GM19238 (cell line): Measurements from ENCODE around the gene CD37.
A peak's percentile ranks its signal among the peaks of the same experiment; 100 is the strongest.
"Not testable (repeated sequence)": the region's sequence is repeated elsewhere in the genome, so short reads cannot be mapped to it uniquely, and the experiment has no call there.

Experiments used
- DNase-seq: peaks from one replicate; pipeline ENCODE4 v3.0.0; 2011; ENCODE audit warnings: low spot score; ENCODE audit not compliant: insufficient read length

The CD37 gene

GRCh38 chr19:49328741-49329140, 6.5 kb upstream of the CD37 start:
- no peak for DNase-seq

- not testable (repeated sequence) for DNase-seq
These were observed 4.0 kb upstream of the CD37 start for GRCh38 chr19:49331187-49331586.

DNA sequence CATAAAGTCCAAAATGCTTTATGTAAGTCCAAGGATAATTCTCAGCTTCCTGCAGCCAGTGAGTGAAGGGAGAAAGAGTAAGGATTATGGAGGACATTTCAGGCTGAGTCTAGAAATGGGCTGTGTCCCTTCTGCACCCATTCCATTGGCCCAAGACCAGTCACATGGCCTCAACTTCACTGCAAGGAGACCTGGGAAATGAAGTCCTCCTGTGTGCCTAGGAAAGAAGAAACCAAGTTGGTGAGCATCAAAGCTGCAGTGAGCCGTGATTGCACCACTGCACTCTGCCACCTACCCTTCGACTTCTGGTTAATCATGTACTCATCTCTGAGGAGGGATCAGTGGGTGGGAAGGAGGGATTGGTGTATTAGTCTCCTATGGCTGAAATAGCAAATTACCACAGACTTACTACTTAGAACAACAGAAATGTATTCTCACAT, 3.6 kb upstream of the CD37 start:
- peak; percentile 63 for DNase-seq

GRCh38 chr19:49332691-49333417, 2.4 kb upstream of the CD37 start:
- DNase-seq, result not testable (repeated sequence)

DNA sequence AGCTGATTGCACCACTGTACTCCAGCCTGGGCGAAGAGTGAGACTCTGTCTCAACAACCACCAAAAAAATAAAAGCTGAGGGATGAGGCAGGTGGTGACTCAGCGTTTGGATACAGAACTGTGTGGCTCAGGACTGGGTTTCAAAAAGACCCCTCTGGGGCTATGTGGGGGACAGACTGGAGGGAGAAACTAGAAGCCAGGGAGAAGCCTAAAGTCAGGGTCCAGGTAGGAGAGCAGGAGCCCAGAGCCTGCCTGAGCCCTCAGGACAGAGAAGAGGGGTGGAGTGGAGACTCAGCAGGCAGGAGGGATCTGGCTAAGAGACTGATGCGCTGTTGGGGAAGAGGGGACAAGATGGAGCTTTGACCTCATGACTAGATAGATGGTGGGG, 1.8 kb upstream of the CD37 start:
- DNase-seq, result no peak

DNA sequence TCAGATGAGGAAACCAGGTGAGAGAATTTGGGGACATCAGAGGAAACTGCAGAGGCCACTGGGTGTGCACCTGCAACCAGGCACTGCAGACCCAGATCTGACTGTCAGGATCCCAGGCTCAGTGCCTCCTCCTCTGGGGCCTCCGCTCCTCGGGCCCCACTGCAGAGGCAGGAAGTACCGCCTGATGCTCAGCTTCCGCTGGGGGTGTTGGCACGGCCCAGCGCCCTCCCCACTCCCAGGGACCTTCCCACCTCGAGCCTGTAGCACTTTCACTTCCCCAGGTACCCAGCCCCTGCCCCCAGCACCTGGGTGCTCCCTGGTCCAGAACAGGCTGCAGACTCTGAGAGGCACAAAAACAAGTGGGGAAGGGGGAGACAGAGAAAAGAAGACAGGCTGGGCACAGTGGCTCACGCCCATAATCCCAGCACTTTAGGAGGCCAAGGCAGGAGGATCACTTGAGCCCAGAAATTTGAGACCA, 1.4 kb upstream of the CD37 start:
- DNase-seq, result peak; percentile 67

GRCh38 chr19:49335784-49336481, 727 bp downstream of the CD37 start:
- no peak for DNase-seq

- no peak for DNase-seq
These were observed 1.5 kb downstream of the CD37 start for GRCh38 chr19:49336482-49337266.

DNA sequence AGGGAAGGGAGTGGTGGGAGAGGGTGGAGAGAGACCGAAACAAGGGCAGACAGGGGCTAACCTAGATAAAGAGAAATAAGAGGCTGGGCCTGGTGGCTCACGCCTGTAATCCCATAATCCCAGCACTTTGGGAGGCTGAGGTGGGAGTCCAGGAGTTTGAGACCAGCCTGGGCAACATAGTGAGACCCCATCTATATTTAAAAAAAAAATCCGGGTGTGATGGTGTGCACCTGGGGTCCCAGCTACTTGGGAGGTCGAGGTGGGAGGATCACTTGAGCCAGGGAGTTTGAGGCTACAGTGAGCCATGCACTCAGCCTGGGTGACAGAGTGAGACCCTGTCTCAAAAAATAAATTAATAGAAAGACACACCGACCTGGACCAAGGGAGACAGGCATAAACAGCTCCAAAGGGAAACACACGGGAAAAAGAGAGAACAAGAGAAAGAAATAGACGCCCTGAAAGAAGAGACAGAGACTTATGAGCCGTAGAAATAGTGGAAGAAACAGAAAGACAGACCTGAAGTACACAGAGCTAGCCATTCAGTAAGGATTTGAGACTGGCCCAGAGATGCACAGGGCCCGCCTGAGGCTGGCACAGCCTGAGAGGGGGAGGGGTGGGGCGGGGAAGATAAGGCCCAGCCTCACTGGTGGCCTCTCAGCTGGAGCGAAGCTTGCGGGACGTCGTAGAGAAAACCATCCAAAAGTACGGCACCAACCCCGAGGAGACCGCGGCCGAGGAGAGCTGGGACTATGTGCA, 2.2 kb downstream of the CD37 start:
- no peak for DNase-seq

DNA sequence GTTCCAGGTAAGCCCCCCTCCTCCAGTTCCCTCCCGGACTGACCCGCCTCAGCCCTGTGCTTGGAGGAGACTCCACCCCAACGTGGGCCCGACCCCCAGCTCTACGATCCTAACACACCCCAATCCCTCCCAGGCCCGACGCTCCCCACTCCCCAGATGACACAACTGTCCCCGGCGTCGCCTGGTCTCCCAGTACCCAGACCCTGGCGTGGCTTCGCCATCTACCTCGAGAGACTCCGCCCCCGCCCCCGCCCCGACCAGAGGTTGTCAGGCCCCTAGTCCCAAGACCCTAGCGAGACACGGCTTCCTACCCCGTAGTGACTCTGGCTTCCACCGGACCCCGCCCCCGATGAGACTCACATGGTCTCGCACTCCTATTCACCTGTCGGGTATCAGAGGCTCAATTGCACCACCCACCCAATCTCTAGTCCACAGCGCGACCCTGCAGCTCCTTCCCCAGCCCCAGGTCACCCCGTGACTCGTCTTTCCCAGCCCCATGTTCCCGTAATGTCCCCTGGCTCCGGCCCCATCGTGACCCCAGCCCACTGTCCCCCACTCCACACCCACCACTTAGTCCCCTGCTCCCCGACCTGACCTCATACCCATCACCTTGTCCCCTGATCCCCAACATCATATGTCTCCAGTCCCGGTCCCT, 2.9 kb downstream of the CD37 start:
- no peak for DNase-seq

DNA sequence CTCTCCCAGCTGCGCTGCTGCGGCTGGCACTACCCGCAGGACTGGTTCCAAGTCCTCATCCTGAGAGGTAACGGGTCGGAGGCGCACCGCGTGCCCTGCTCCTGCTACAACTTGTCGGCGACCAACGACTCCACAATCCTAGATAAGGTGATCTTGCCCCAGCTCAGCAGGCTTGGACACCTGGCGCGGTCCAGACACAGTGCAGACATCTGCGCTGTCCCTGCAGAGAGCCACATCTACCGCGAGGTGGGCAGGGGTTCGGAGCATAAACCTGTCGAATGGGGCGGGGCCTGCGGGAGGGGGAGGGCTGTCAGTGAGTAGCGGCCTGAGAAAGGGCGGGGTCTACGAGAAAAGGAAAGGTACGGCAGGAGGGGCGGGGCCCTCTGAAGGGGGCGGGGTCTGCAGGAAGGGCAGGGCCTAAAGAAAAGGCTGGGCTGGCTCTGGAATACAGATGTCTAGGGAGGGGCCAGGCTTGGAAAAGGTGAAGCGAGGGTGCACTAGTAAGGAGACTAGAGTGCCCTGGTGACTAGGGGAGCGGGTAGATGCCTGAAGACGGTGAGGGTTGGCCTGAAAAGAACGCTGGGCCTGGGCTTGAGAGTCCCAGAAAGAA, 3.6 kb downstream of the CD37 start:
- no peak for DNase-seq

GRCh38 chr19:49339301-49340068, 4.3 kb downstream of the CD37 start:
- no peak for DNase-seq

- DNase-seq, result peak; percentile 98
These were observed 5.1 kb downstream of the CD37 start for GRCh38 chr19:49340069-49340864.

DNA sequence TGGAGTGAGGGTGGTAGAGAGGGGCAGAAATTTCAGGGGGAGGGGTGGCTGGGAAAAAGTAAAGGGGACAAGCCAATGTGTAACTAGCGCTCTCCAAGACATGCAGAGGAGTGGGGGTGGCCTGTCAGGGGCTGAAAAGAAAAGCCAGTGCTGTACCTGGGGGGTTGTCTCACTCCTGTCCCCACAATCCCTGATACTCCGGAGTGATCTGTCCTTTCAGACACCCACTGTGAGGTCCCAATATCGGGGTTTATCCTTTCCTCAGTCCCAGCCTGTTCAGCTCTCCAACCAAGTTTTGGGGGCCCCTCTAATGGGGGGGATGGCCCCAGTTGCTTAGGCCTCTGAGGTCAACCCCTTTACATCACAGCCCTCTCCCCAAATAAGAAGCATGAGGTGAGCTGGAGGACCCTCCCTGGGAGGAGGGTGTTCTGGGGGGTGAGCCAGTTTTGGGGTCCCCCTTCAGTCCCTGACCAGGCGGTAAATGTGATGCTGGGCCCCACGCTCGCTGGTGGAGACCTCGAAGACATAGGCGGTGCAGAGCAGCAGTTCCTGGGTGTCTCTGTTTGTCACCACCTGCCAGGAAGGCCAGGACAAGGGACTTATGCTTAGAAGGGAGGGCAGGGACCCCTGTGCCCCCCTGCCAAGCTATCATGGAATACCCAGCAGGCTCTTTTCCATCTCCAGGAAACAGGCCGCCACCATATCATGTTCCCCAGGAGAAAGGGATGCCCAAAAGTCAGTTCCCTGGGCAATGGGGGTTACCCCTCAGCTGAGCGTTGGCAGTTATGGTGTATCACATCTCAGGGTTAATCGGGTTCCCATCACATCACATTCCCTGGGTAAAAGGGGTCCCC, 5.9 kb downstream of the CD37 start:
- DNase-seq, result no peak

DNA sequence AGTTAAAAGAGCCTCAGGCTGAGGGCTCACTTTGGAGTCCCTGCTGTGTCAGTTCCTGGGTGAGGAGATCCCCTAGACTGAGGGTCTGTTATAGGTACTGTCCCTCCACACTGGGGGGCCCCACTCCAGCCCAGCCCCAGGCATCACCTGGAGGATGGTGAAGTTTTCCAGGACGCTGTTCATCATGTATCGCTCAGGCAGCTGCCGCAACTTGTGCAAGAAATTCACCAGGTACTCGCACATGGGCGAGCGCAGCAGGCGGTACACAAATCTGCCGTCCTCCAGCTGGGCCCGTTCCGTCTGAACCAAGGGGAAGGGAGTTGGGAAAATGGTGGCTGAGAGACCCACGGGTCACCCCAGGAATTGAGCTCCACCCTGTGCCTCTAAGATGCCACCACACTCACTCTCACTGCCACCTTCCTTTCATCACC, 7.1 kb downstream of the CD37 start:
- DNase-seq, result no peak

- DNase-seq, result no peak
These were observed 7.9 kb downstream of the CD37 start for GRCh38 chr19:49343123-49343522.

GRCh38 chr19:49344505-49345423, 9.6 kb downstream of the CD37 start:
- no peak for DNase-seq
